Measurements from ENCODE around the gene PYGO1. TPM values are rescaled to one million over a fixed set of nuclear protein-coding genes. Genes with fewer than 3 reads are reported as not detected.
"Not testable (repeated sequence)": the region's sequence is repeated elsewhere in the genome, so short reads cannot be mapped to it uniquely, and the experiment has no call there.

Gene PYGO1
- total RNA-seq, 1 donor from 2014 or later: 6.3 TPM

GRCh38 chr15:55564347-55565145 lies 23.6 kb downstream of the PYGO1 start:
- DNase-seq (ENCODE audit: low spot score): no peak

- DNase-seq (ENCODE audit: low spot score): no peak
Observed at GRCh38 chr15:55562601-55563000, 25.5 kb downstream of the PYGO1 start.

- DNase-seq (ENCODE audit: low spot score): no peak
Observed at GRCh38 chr15:55555089-55555488, 33.1 kb downstream of the PYGO1 start.

GRCh38 chr15:55552926-55553325 lies 35.2 kb downstream of the PYGO1 start:
- DNase-seq (ENCODE audit: low spot score): no peak

DNA sequence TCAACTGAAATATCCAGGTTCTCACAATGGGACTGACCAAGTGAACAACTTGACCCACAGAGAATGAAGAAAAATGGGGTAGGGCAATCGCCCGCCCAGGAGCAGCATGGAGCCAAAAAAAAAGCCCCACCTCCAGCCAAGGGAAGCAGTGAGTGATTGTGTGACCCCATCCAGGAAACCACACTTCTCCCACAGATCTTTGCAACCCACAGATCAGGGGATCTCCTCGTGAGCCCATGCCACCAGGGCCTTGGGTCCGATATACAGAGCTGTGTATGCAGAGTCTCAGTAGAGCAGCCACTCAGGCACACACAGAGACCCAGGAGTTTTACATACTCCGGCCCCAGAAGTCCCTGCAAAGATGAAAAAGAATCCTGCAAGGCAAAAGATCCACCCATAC lies 35.7 kb downstream of the PYGO1 start:
- DNase-seq (ENCODE audit: low spot score): no peak

DNA sequence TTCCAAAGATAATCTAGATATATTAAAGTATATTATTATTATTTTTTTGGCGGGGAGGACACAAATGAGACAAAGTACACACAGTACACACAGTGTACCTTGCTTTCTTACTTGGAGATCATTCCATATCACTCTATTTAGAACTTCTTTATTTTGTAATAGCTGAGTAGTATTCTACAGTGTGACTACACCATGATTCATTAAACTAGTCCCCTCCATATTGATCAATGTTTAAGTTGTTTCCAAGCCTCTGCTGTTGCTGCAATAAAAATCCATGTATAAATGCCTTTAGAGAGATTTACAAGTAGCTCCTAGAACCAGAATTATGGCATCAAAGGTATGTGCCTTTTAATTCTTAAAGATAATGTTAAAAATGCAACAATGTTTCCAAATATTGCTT lies 38.8 kb downstream of the PYGO1 start:
- DNase-seq (ENCODE audit: low spot score): no peak

- no peak for DNase-seq (ENCODE audit: low spot score)
Observed at GRCh38 chr15:55546718-55547117, 41.4 kb downstream of the PYGO1 start.

DNA sequence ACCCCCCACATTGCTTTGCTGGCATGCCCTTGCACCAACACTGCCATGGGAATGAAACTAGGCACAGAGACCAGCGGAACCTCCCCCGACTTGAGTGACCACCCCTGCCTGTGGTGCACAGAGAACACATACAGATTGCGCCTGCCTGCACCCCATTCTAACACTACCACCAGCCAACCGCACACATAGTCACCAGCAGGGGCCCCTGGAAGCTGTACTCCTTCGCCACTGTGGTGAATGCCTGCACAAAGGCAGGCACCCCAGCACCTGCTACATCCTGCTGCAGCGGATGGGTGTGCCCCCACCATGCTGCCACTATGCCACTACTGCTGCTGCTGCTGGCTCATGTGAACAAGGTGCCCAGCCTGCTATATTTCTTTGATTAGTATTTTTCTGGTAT lies 52.7 kb downstream of the PYGO1 start:
- no peak for DNase-seq (ENCODE audit: low spot score)

- DNase-seq (ENCODE audit: low spot score): no peak
Observed at GRCh38 chr15:55532944-55533343, 55.2 kb downstream of the PYGO1 start.

DNA sequence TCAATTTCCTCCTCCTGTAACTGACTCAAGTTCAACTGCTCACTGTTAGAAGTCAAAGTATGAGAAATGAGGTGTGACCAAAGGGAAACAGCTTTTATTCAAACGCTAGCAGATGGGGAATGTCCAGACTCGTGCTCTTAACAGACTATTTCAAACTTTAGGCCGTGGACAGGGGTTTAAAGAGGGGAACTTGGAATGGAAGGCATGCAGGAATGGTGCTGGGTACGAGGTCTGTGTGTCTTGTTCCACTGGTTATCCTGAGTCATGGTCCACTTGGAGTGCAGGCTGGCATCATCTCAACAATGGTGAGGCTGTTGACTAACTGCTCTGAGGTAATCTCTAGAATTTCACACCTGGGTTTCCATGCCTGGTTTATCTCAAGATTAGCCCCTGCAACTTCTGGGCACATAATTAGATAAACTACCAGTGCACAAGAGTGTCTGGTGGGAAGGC lies 57.3 kb downstream of the PYGO1 start:
- DNase-seq (ENCODE audit: low spot score): no peak

- DNase-seq (ENCODE audit: low spot score): no peak
Observed at GRCh38 chr15:55528812-55529211, 59.3 kb downstream of the PYGO1 start.

- no peak for DNase-seq (ENCODE audit: low spot score)
Observed at GRCh38 chr15:55527150-55527549, 61.0 kb downstream of the PYGO1 start.

GRCh38 chr15:55526559-55527036 lies 61.5 kb downstream of the PYGO1 start:
- no peak for DNase-seq (ENCODE audit: low spot score)

DNA sequence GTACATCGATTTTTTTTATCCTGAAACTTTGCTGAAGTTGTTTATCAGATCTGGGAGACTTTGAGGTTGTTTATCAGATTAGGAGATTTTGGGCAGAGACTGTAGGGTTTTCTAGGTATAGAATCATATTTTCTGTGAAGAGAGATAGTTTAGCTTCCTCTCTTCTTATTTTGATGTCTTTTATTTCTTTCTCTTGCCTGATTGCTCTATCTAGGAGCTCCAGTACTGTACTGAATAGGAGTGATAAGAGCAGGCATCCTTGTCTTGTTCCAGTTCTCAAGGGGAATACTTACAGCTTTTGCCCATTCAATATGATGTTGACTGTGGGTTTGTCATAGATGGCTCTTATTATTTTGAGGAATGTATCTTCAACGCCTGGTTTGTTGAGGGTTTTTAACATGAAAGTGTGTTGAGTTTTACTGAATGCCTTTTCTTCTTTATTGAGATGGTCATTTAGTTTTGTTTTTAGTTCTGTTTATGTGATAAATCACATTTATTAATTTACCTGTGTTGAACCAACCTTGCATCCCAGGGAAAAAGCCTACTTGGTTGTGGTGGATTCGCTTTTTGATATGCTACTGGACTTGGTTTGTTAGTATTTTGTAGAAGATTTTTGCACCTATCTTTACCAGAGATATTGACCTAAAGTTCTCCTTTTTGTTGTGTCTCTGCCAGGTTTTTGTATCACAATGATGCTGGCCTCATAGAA lies 65.2 kb downstream of the PYGO1 start:
- DNase-seq (ENCODE audit: low spot score): no peak

DNA sequence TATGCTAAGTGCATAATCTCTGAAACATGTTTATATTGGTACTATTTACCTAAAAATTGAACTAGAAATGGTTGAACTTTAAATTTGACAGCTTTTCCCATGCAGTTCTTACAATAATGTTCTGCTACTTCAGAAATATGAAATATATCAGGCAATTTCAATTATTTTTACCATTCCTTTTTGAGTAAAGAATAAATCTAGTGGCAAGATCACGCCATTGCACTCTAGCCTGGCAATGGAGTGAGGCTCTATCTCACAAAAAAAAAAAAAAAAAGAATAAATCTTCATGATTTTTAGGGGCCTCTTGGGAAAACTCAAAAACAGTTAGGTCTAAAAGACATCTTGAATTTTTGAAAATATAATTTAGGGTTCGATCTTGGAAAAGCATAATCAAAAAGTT lies 69.5 kb downstream of the PYGO1 start:
- DNase-seq (ENCODE audit: low spot score): no peak

DNA sequence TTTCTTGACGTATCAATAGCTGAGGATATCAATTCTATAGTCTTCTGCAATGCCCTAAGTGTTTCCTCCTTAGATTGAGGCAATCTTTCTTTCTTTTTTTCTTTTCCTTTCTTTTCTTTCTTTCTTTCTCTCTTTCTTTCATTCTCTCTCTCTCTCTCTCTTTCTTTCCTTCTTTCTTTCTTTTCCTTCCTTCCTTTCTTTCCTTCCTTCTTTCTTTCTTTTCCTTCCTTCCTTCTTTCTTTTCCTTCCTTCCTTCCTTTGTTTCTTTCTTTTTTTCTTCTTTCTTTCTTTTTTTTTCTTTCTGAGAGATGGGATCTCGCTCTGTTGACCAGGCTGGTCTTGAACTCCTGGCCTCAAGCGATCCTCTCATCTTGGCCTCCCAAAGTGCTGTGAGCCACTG lies 70.1 kb downstream of the PYGO1 start:
- no peak for DNase-seq (ENCODE audit: low spot score)

DNA sequence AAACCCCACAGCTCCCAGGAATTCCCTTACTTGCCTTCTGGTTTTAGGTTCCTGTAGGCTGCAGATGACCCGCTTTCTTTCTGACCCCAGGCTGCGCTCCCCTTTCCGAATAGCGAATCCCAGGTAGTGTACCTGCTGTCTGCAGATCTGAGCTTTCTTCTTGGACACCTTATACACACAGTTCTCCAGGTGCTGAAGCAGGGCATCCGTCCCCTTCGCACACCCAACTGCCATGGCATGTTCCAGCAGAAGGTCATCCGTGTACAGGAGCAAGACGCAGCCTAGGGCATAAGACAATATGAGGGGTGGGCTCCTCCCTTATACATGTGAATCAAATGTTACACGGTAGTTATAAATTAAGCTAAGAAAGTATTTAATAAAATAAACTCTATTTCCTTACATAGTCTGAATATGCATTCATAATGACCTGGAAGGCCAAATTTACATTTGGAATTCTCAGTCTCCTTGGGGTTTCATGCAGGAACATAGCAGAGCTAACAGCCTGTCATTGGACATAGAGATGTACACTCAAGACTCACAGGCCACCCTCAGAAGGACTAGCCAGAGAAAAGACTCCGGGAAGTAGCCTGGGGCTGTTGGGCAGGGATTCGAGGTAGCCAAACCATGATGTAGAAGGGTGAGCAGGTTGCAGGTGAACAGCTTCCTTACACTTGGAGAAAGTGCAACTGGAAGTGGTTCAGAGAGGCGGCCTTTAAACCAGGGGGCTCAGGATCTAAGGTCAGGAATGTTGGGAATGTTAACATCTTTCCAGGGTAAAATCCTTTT lies 72.0 kb downstream of the PYGO1 start:
- DNase-seq (ENCODE audit: low spot score): no peak

GRCh38 chr15:55515491-55515890 lies 72.7 kb downstream of the PYGO1 start:
- no peak for DNase-seq (ENCODE audit: low spot score)

DNA sequence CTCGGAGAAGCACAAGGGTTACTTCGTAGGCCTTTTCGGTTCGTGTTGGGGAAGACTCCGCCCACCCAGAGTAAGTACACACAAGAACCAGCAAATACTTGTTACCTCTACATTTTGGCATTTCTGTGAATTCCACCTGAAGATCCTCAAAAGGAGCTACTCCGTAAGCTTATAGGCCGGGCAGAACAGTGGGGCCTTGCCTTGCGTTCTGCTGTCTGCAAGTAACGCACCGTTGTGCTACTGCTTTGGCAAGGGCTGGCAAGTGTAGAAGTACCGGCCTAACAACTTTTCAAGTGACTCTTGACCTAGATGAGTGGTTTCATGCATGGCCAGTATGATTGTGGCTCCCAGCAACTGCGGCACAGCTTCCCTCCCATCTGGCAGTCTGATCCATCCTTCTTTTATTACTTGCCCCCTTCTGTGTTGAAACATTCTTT lies 73.7 kb downstream of the PYGO1 start:
- DNase-seq (ENCODE audit: low spot score): no peak

- DNase-seq (ENCODE audit: low spot score): not testable (repeated sequence)
Observed at GRCh38 chr15:55513621-55514413, 74.3 kb downstream of the PYGO1 start.

DNA sequence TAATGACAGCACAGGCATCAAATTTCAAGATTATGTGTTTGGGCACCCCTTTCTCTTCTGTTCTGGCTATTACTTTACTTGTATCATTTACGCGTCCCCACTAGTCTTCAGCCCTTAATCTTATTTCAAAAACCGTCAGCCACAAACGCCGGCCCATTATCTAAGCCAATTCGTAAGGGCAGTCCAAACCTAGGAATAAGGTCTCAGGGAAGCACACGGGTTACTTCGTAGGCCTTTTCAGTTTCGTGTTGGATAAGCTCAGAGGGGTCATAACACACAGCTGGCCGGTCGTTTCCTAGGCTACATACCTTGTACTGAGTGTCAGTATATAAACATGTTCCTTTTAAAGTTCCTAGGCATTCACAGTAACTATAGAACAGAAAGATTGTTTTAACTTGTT lies 75.0 kb downstream of the PYGO1 start:
- DNase-seq (ENCODE audit: low spot score): no peak
